Caco-2 (cell line): Measurements from ENCODE around the gene AP2M1. TPM values are rescaled to one million over a fixed set of nuclear protein-coding genes. Genes with fewer than 3 reads are reported as not detected.

Source experiments
- BruUV-seq: library from RNA; stranded (reverse); fragments of 400-500 nt; replicated peaks from 2 replicates; lab custom pipeline; 2021; lab: Mats Ljungman, UMichigan
- CTCF ChIA-PET: fragments of 300-600 bp; sonication (Branson Sonifier 250); formaldehyde crosslinking; loops from one replicate; lab custom pipeline; 2022; ENCODE audit warnings: antibody characterized with exemption; lab: Charles Lee
- POLR2A ChIA-PET: fragments of 300-600 bp; sonication (Branson Sonifier 250); formaldehyde crosslinking; loops from one replicate; lab custom pipeline; 2022; ENCODE audit warnings: antibody characterized with exemption; lab: Charles Lee
- DNase-seq, 2 experiments: peaks; one replicate each; pipeline versions ENCODE4 v3.0.0 to v3.0.0-alpha.2; 2020 to 2022
- H3K27me3 ChIP-seq: replicated peaks from 2 replicates; pipeline ENCODE4 v1.6.0; 2011; ENCODE audit warnings: low read length; ENCODE audit not compliant: control insufficient read depth, insufficient read depth
- H3K36me3 ChIP-seq: 2 replicates; pipeline ENCODE4 v1.5.1; 2011; ENCODE audit warnings: low read length; ENCODE audit not compliant: control insufficient read depth, insufficient read depth
- H3K4me1 ChIP-seq: fragments of 250-450 bp; sonication (Bioruptor Pico); 2 replicates; pipeline ENCODE4 v1.5.1; 2020; ENCODE audit warnings: mild to moderate bottlenecking
- H3K4me3 ChIP-seq: 2 replicates; pipeline ENCODE4 v1.5.1; 2011; ENCODE audit warnings: low read depth, mild to moderate bottlenecking, control low read depth, low read length
- H3K9me3 ChIP-seq: fragments of 250-450 bp; sonication (Bioruptor Pico); 2 replicates; pipeline ENCODE4 v1.5.1; 2020; ENCODE audit warnings: mild to moderate bottlenecking, moderate library complexity
- H3K27ac Mint-ChIP-seq: one replicate; pipeline ENCODE4 v1.8.0; 2022; ENCODE audit warnings: mixed read lengths; ENCODE audit not compliant: unreplicated experiment
- H3K27me3 Mint-ChIP-seq: one replicate; pipeline ENCODE4 v1.8.0; 2022; ENCODE audit warnings: mixed read lengths; ENCODE audit not compliant: insufficient read depth, unreplicated experiment
- H3K36me3 Mint-ChIP-seq: one replicate; pipeline ENCODE4 v1.8.0; 2022; ENCODE audit warnings: mild to moderate bottlenecking, mixed read lengths; ENCODE audit not compliant: insufficient read depth, unreplicated experiment
- H3K4me1 Mint-ChIP-seq: one replicate; pipeline ENCODE4 v1.8.0; 2022; ENCODE audit warnings: low read depth, mixed read lengths; ENCODE audit not compliant: unreplicated experiment
- H3K4me3 Mint-ChIP-seq: one replicate; pipeline ENCODE4 v1.8.0; 2022; ENCODE audit warnings: mild to moderate bottlenecking, moderate library complexity, mixed read lengths; ENCODE audit not compliant: unreplicated experiment
- H3K9me3 Mint-ChIP-seq: one replicate; pipeline ENCODE4 v1.8.0; 2022; ENCODE audit warnings: mixed read lengths; ENCODE audit not compliant: unreplicated experiment
- intact Hi-C: fragments of 100-400 bp; cut with micrococcal nuclease; formaldehyde crosslinking; loops from one replicate; pipeline ENCODE4 v1.10.0; 2022; ENCODE audit not compliant: unreplicated experiment
- total RNA-seq: library from RNA; stranded (reverse); gene quantifications from 2 replicates; pipeline ENCODE4 v1.2.3, GENCODE V29; 2022
- TF ChIP-seq, protein P1 (sequence below), 2 experiments: fragments of 200-600 bp in 1 of 2; IDR thresholded peaks; 1 replicate in 1 of 2; 2 replicates in 1 of 2; pipeline versions ENCODE4 v1.5.1 to v1.8.0; 2011 to 2022; ENCODE audit warnings: antibody characterized with exemption in 1 of 2, control low read depth in 1 of 2, inconsistent platforms in 1 of 2, low read depth in 1 of 2, low read length in 1 of 2, mild to moderate bottlenecking in 1 of 2, moderate library complexity in 1 of 2; ENCODE audit not compliant: insufficient read depth in 1 of 2, severe bottlenecking in 1 of 2, unreplicated experiment in 1 of 2

Gene AP2M1
- total RNA-seq, 1 experiment from 2014 or later: 214 TPM

GRCh38 chr3:184229394-184230080 is 54.9 kb downstream of the AP2M1 start, which contains the start of gene VWA5B2:
TSS of gene VWA5B2 (plus strand) at chr3:184229585. CDS start at chr3:184230529, 944 bp downstream.
- CTCF ChIA-PET: interaction anchor here (0.6 kb wide), 1 partner anchor 58 kb away, joined by 3 read pairs; no protein-coding TSS in a partner anchor
- Mint-ChIP-seq H3K9me3 (no peaks in the 10 kb centered on the region), H3K4me1 (peaks cover 7% of the 10 kb centered on the region), H3K36me3 (peaks cover 4% of the 10 kb centered on the region), H3K4me3 (peak within 1 kb of the TSS; percentile 70), H3K27ac (no peak within 1 kb of the TSS), H3K27me3 (peaks cover 27% of the 10 kb centered on the region)
- Histone ChIP-seq H3K4me1 (peaks cover 9% of the 10 kb centered on the region), H3K27me3 (peaks cover 5% of the 10 kb centered on the region), H3K36me3 (no peaks in the 10 kb centered on the region), H3K9me3 (no peaks in the 10 kb centered on the region), H3K4me3 (peak within 1 kb of the TSS; percentile 58)
- DNase-seq: peak; percentile 62 to 84
- POLR2A ChIA-PET: no interaction called here
- no TSS peak for BruUV-seq
- intact Hi-C loops: loop anchor here (2.0 kb wide), 2 partner anchors 19 to 43 kb away; partner anchors contain the start of genes ABCF3, ALG3 and EEF1AKMT4
- TF ChIP-seq, protein P1, sequence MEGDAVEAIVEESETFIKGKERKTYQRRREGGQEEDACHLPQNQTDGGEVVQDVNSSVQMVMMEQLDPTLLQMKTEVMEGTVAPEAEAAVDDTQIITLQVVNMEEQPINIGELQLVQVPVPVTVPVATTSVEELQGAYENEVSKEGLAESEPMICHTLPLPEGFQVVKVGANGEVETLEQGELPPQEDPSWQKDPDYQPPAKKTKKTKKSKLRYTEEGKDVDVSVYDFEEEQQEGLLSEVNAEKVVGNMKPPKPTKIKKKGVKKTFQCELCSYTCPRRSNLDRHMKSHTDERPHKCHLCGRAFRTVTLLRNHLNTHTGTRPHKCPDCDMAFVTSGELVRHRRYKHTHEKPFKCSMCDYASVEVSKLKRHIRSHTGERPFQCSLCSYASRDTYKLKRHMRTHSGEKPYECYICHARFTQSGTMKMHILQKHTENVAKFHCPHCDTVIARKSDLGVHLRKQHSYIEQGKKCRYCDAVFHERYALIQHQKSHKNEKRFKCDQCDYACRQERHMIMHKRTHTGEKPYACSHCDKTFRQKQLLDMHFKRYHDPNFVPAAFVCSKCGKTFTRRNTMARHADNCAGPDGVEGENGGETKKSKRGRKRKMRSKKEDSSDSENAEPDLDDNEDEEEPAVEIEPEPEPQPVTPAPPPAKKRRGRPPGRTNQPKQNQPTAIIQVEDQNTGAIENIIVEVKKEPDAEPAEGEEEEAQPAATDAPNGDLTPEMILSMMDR (IDR thresholded peaks at IDR 0.05; ENCODE audit: insufficient read depth in 1 of 2, low read depth in 1 of 2, low read length in 1 of 2, severe bottlenecking in 1 of 2, unreplicated experiment in 1 of 2): peak in 1 of 2 experiments; percentile 5

DNA sequence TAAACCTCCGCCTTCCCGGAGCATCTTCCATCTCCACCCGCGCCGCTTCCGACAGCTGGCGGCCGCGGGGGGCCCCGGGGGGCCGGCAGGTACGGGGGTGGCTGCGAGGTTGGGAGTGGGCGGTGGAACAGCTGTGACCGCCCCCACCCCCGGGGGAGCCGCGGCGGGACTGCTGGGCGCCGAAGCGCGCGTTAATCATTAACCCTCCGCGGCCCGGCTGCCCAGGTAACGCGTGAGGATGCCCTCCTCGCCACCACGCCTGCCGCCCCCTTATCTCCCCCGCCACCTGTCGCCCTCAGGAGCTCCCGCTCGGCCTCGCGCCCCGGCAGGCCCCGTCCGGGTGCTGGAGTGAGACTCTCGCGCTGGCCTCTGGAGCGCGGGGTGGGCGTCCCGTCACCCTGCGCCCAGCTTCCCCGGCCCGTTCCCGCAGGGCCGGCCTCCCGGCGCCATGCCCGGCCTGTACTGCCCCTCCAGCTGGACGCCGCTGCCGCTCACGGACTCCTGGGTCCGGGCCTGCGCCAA is 55.5 kb downstream of the AP2M1 start:
- no TSS peak for BruUV-seq
- ChIA-PET CTCF (no interaction called here), POLR2A (interaction anchor here (0.5 kb wide), 1 partner anchor 16 kb away, joined by 3 read pairs; no protein-coding TSS in a partner anchor)
- peaks cover 9% of the 10 kb centered on the region for H3K4me1 ChIP-seq
- Mint-ChIP-seq H3K4me1 (peaks cover 7% of the 10 kb centered on the region), H3K27ac (no peak overlapping the region), H3K4me3 (peak overlapping the region; percentile 70), H3K9me3 (no peaks in the 10 kb centered on the region), H3K36me3 (peaks cover 4% of the 10 kb centered on the region), H3K27me3 (peaks cover 26% of the 10 kb centered on the region)
- peak overlapping the region; percentile 58 for H3K4me3 ChIP-seq
- H3K27me3 ChIP-seq: peaks cover 5% of the 10 kb centered on the region
- no peaks in the 10 kb centered on the region for H3K9me3 ChIP-seq
- intact Hi-C loops: loop anchor here (2.0 kb wide), 1 partner anchor 19 kb away; the partner anchor contains the start of genes ALG3 and EEF1AKMT4
- TF ChIP-seq, protein P1 (IDR thresholded peaks at IDR 0.05; ENCODE audit: insufficient read depth in 1 of 2, low read depth in 1 of 2, low read length in 1 of 2, severe bottlenecking in 1 of 2, unreplicated experiment in 1 of 2): no peak
- DNase-seq: peak in 1 of 2 experiments; percentile 66
- no peaks in the 10 kb centered on the region for H3K36me3 ChIP-seq
